HFFc6 (cell line): ENCODE measurements around the gene DDIAS. TPM values are rescaled to one million over a fixed set of nuclear protein-coding genes. Genes with fewer than 3 reads are reported as not detected.

Source experiments
- DNase-seq: peaks from one replicate; pipeline ENCODE4 v3.0.0-alpha.2; 2018
- H3K27ac Mint-ChIP-seq: 2 replicates; pipeline ENCODE4 v1.8.0; 2020; ENCODE audit warnings: mild to moderate bottlenecking, mixed read lengths
- H3K27me3 Mint-ChIP-seq: 2 replicates; pipeline ENCODE4 v1.8.0; 2021; ENCODE audit warnings: mild to moderate bottlenecking, moderate library complexity, mixed read lengths; ENCODE audit not compliant: insufficient read depth
- H3K36me3 Mint-ChIP-seq: 2 replicates; pipeline ENCODE4 v1.8.0; 2021; ENCODE audit warnings: low read depth, mixed read lengths
- H3K4me1 Mint-ChIP-seq: 2 replicates; pipeline ENCODE4 v1.8.0; 2020; ENCODE audit warnings: low read depth, mixed read lengths
- H3K4me3 Mint-ChIP-seq: 2 replicates; pipeline ENCODE4 v1.8.0; 2020; ENCODE audit warnings: mild to moderate bottlenecking, moderate library complexity, mixed read lengths
- H3K9me3 Mint-ChIP-seq: 2 replicates; pipeline ENCODE4 v1.8.0; 2020; ENCODE audit warnings: mild to moderate bottlenecking, mixed read lengths
- total RNA-seq, 6 experiments: library from RNA; stranded (reverse); fragmentation: NEBNext Ultra II Directional; extraction: Animal tissue kit (Norgen Biotek cat#: 25700); gene quantifications; 2 replicates in 1 of 6; 3 replicates in 5 of 6; pipeline ENCODE4 v1.2.3, GENCODE V29; 2021
- TF ChIP-seq, protein P1 (sequence below): fragments of 200-600 bp; sonication (generic); IDR thresholded peaks from 2 replicates; pipeline ENCODE4 v1.5.0; 2021; ENCODE audit warnings: antibody characterized with exemption, mild to moderate bottlenecking

The DDIAS gene
- total RNA-seq, 6 experiments from 2014 or later = 4.7 to 9.7 (median 8.4) TPM

DNA sequence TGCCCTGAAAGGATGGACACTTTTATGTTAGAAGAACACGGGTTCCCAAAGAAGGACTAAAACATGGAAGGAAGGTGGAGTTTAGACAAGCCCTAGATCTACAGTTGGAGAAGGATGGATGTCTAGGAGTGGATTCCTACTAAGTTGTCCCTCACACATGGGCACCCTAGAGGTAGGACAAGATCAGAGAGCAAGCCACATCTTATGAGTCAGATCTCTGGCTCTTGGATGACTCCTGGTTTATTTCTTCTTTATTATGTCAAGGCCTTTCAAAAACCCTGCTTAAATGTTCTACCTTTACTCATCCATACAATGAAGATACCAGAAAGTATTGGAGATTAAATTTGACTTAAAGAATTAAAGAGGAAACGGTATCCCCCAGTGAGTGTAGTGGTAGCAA is 35.7 kb upstream of the DDIAS start:
- Mint-ChIP-seq H3K4me1 (peaks cover 66% of the 10 kb centered on the region), H3K27me3 (no peaks in the 10 kb centered on the region), H3K27ac (peak overlapping the region; percentile 52; the same call in 1 of the 2 replicates), H3K4me3 (no peak overlapping the region), H3K36me3 (no peaks in the 10 kb centered on the region), H3K9me3 (no peaks in the 10 kb centered on the region)
- DNase-seq = peak; percentile 56
- TF ChIP-seq, protein P1, sequence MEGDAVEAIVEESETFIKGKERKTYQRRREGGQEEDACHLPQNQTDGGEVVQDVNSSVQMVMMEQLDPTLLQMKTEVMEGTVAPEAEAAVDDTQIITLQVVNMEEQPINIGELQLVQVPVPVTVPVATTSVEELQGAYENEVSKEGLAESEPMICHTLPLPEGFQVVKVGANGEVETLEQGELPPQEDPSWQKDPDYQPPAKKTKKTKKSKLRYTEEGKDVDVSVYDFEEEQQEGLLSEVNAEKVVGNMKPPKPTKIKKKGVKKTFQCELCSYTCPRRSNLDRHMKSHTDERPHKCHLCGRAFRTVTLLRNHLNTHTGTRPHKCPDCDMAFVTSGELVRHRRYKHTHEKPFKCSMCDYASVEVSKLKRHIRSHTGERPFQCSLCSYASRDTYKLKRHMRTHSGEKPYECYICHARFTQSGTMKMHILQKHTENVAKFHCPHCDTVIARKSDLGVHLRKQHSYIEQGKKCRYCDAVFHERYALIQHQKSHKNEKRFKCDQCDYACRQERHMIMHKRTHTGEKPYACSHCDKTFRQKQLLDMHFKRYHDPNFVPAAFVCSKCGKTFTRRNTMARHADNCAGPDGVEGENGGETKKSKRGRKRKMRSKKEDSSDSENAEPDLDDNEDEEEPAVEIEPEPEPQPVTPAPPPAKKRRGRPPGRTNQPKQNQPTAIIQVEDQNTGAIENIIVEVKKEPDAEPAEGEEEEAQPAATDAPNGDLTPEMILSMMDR = no peak

DNA sequence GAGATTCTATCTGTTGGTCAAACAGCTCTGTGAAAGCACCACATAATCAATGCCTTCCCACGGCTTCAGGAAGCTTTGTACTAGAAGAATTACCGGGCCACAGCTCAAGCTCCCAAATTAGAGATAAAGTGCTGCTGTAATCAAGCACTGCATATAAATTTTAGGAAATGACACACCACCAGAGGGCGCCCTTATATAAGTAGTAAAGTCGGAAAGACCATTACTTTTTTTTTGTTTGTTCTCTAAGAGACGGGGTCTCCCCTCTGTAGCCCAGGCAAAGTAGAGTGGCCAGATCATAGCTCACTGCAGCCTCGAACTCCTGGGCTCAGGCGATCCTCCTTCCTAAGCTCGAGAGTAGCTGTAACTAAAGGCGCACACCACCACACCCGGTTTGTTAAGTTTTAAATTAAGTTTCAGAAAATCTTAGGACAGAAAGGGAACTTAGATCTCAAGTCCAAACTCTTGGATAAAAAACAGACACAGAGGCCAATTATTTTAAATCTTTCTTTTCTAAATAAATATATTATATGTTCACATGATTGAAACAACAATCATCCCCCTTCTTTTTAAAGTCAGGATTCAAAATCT is 33.9 kb upstream of the DDIAS start:
- Mint-ChIP-seq H3K36me3 (no peaks in the 10 kb centered on the region), H3K27me3 (no peaks in the 10 kb centered on the region), H3K4me1 (peaks cover 64% of the 10 kb centered on the region), H3K4me3 (peak overlapping the region; percentile 76), H3K9me3 (no peaks in the 10 kb centered on the region), H3K27ac (peak overlapping the region; percentile 50)
- TF ChIP-seq, protein P1 = peak; percentile 92
- peak; percentile 69 for DNase-seq

- DNase-seq = no peak
- no peaks in the 10 kb centered on the region for H3K9me3 Mint-ChIP-seq
- no peak overlapping the region for H3K27ac Mint-ChIP-seq
- H3K36me3 Mint-ChIP-seq = no peaks in the 10 kb centered on the region
- H3K4me1 Mint-ChIP-seq = peaks cover 47% of the 10 kb centered on the region
- H3K27me3 Mint-ChIP-seq = no peaks in the 10 kb centered on the region
- TF ChIP-seq, protein P1 = no peak
- H3K4me3 Mint-ChIP-seq = no peak overlapping the region
Observed at GRCh38 chr11:82869657-82870056, 31.9 kb upstream of the DDIAS start.

DNA sequence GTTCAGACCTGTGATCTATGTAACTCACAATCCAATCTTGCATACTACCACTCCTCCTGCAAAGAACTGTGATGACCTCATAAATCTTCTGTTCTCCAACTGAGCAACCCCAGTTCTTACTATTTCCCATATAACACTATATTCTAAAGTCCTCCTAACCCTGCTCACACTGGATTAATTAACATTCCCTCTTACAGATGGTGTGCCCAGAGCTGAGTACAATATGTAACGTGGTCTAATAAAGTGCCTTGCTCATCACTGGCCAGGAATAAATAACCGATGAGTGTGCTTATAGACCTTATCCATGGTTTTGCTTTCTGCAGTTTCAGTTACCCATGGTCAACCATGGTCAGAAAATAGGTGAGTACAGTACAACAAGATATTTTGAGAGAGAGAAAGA is 29.9 kb upstream of the DDIAS start:
- Mint-ChIP-seq H3K4me1 (peaks cover 32% of the 10 kb centered on the region), H3K27me3 (no peaks in the 10 kb centered on the region), H3K9me3 (no peaks in the 10 kb centered on the region), H3K27ac (no peak overlapping the region), H3K4me3 (no peak overlapping the region), H3K36me3 (no peaks in the 10 kb centered on the region)
- peak; percentile 8 for DNase-seq
- TF ChIP-seq, protein P1 = no peak

GRCh38 chr11:82872377-82873150 is 29.0 kb upstream of the DDIAS start:
- Mint-ChIP-seq H3K27ac (no peak overlapping the region), H3K4me3 (no peak overlapping the region), H3K4me1 (peaks cover 26% of the 10 kb centered on the region), H3K9me3 (no peaks in the 10 kb centered on the region), H3K27me3 (no peaks in the 10 kb centered on the region), H3K36me3 (no peaks in the 10 kb centered on the region)
- DNase-seq = no peak
- TF ChIP-seq, protein P1 = no peak
